Mesodermal cell (in vitro differentiated cells): ENCODE data around the gene OPRM1.

ENCODE experiments used
- H3K27ac ChIP-seq: 2 replicates; pipeline ENCODE4 v1.7.0; 2013; ENCODE audit warnings: mild to moderate bottlenecking, low read depth, low read length, moderate library complexity; ENCODE audit not compliant: severe bottlenecking
- H3K36me3 ChIP-seq: 2 replicates; pipeline ENCODE4 v1.7.1; 2013; ENCODE audit warnings: mild to moderate bottlenecking, low read length, moderate library complexity; ENCODE audit not compliant: control insufficient read depth, insufficient read depth
- H3K4me1 ChIP-seq: one replicate; pipeline ENCODE4 v1.7.1; 2013; ENCODE audit warnings: mild to moderate bottlenecking, low read length; ENCODE audit not compliant: insufficient read depth, control insufficient read depth, poor library complexity, severe bottlenecking
- H3K4me3 ChIP-seq: 2 replicates; pipeline ENCODE4 v1.7.0; 2013; ENCODE audit warnings: low read length, control low read depth, mild to moderate bottlenecking; ENCODE audit not compliant: insufficient read depth, poor library complexity, severe bottlenecking; ENCODE audit errors: extremely low read depth
- H3K9me3 ChIP-seq: 2 replicates; pipeline ENCODE4 v1.7.1; 2013; ENCODE audit warnings: mild to moderate bottlenecking, low read length, moderate library complexity; ENCODE audit not compliant: control insufficient read depth
- WGBS, 2 experiments: methylation state at CpG; one replicate each; pipeline ENCODE4 v1.1.5; 2013; ENCODE audit warnings: missing lambda C conversion rate in 2 of 2; ENCODE audit not compliant: insufficient coverage in 2 of 2; 5-methylcytosine and 5-hydroxymethylcytosine counted together

The OPRM1 gene

GRCh38 chr6:154202958-154203357, 163.9 kb downstream of the OPRM1 start:
- Histone ChIP-seq H3K4me1 (no peaks in the 10 kb centered on the region), H3K27ac (no peak overlapping the region), H3K4me3 (no peak overlapping the region), H3K9me3 (no peaks in the 10 kb centered on the region), H3K36me3 (no peaks in the 10 kb centered on the region)
- 97 to 100% methylated on average over 3 to 5 of the region's 6 CpGs for WGBS, 2 experiments

- H3K4me3 ChIP-seq: no peak overlapping the region
- H3K9me3 ChIP-seq: no peaks in the 10 kb centered on the region
- H3K36me3 ChIP-seq: no peaks in the 10 kb centered on the region
- H3K27ac ChIP-seq: no peak overlapping the region
- no peaks in the 10 kb centered on the region for H3K4me1 ChIP-seq
- WGBS, 2 experiments: no CpG with 5 or more reads among the region's 2 CpGs
Measured at GRCh38 chr6:154206141-154206540, 167.1 kb downstream of the OPRM1 start.

DNA sequence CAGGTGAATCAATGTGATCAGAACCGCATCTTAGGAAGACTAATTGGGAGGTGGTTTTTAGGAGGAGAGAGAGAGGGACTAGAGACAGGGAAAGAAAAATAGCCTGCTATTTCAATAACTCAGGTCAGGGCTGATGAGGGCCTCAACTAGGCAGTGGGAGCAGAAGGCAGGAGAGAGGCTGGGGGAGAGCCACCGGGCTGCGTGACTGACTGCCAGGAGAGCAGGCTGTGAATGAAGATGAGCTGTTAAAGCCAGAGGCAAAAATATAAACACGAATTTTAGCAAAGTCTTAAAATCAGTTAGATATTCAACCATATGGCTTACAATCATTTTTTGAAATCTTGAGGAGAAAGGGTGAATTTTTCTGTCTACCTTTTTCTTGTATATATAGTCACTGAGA, 168.0 kb downstream of the OPRM1 start:
- no peak overlapping the region for H3K4me3 ChIP-seq
- 14 to 63% methylated on average over 1 to 3 of the region's 4 CpGs for WGBS, 2 experiments
- H3K4me1 ChIP-seq: no peaks in the 10 kb centered on the region
- H3K9me3 ChIP-seq: no peaks in the 10 kb centered on the region
- H3K27ac ChIP-seq: no peak overlapping the region
- no peaks in the 10 kb centered on the region for H3K36me3 ChIP-seq

- no peak overlapping the region for H3K4me3 ChIP-seq
- H3K27ac ChIP-seq: no peak overlapping the region
- no peaks in the 10 kb centered on the region for H3K36me3 ChIP-seq
- no CpG with 5 or more reads among the region's 3 CpGs for WGBS, 2 experiments
- H3K9me3 ChIP-seq: no peaks in the 10 kb centered on the region
- H3K4me1 ChIP-seq: no peaks in the 10 kb centered on the region
Measured at GRCh38 chr6:154209555-154209954, 170.5 kb downstream of the OPRM1 start.

GRCh38 chr6:154210678-154211077, 171.6 kb downstream of the OPRM1 start:
- no peaks in the 10 kb centered on the region for H3K9me3 ChIP-seq
- H3K4me3 ChIP-seq: no peak overlapping the region
- H3K4me1 ChIP-seq: no peaks in the 10 kb centered on the region
- no peaks in the 10 kb centered on the region for H3K36me3 ChIP-seq
- H3K27ac ChIP-seq: no peak overlapping the region

DNA sequence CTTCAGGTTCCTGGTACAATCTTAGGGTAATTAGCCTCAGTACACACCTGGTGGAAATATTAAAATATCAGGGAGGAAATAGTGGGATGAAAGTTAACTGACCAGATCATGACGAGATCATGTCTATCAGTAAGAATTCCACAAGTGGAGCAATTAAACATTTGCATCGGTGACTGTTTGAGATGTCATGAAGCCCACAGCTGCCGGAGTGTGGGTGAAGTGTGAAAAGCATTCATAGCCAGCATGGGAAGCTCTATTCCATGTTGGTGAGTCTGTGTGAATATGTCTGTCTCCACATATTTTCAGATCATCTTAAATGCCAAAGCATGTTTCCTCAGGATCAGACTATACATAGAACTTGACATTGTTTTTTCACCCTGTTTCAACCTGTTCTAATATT, 174.7 kb downstream of the OPRM1 start:
- no peak overlapping the region for H3K27ac ChIP-seq
- no peaks in the 10 kb centered on the region for H3K4me1 ChIP-seq
- WGBS, 2 experiments: 85 to 94% methylated on average over 2 to 3 of the region's 3 CpGs
- no peaks in the 10 kb centered on the region for H3K9me3 ChIP-seq
- no peak overlapping the region for H3K4me3 ChIP-seq
- no peaks in the 10 kb centered on the region for H3K36me3 ChIP-seq

- Histone ChIP-seq H3K27ac (no peak overlapping the region), H3K4me1 (peaks cover 4% of the 10 kb centered on the region), H3K9me3 (no peaks in the 10 kb centered on the region), H3K36me3 (no peaks in the 10 kb centered on the region), H3K4me3 (no peak overlapping the region)
- WGBS, 2 experiments: 68 to 80% methylated on average over 3 to 5 of the region's 6 CpGs
Measured at GRCh38 chr6:154218301-154218700, 179.3 kb downstream of the OPRM1 start.

DNA sequence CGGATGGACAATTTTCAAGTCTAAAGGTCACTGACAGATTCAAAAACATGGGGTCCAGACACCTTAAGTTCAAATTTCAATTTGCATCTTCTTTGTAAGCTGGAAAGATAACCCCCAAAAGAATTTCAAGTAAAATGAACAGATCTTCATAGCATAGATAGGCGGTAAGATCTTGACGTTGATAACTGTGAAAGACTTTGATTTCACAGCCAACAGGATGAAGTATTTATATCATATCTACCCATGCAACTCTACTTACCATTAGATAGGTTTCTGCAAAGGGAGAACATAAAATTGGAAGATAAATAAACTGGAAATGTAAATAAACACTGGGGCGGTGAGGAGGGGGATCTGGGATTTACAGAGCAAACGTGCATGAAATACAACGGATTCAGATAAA, 179.7 kb downstream of the OPRM1 start:
- Histone ChIP-seq H3K4me3 (no peak overlapping the region), H3K36me3 (no peaks in the 10 kb centered on the region), H3K27ac (no peak overlapping the region), H3K4me1 (peaks cover 4% of the 10 kb centered on the region), H3K9me3 (no peaks in the 10 kb centered on the region)
- 78 to 87% methylated on average over 4 of the region's 6 CpGs for WGBS, 2 experiments

GRCh38 chr6:154219250-154219649, 180.2 kb downstream of the OPRM1 start:
- H3K36me3 ChIP-seq: no peaks in the 10 kb centered on the region
- no peak overlapping the region for H3K4me3 ChIP-seq
- H3K9me3 ChIP-seq: no peaks in the 10 kb centered on the region
- no peak overlapping the region for H3K27ac ChIP-seq
- H3K4me1 ChIP-seq: peaks cover 4% of the 10 kb centered on the region
- WGBS, 2 experiments: 20% methylated on average over 1 of the region's 6 CpGs; no CpG with 5 or more reads in 1 of the 2 experiments

DNA sequence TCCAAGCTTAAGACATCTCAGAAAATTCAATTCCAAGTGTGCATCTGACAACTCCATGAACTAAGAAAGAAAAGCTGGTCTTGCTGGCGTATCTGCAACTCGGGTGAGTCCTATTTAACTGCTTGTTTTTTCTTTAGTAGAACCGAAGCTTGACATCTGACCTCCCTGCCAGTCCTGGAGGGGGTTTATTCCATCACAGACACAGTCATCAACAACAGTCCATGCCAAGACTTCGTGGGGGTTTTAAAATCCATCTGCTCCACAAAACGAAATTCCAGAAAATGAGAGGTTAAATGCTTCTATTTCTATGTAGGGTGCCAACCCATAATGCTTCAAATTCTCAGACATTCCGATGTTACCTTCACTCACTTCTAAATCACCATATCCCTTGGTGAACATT, 183.7 kb downstream of the OPRM1 start:
- Histone ChIP-seq H3K27ac (no peak overlapping the region), H3K36me3 (no peaks in the 10 kb centered on the region), H3K9me3 (no peaks in the 10 kb centered on the region), H3K4me3 (no peak overlapping the region), H3K4me1 (peaks cover 4% of the 10 kb centered on the region)
- WGBS, 2 experiments: 71 to 92% methylated on average over 2 to 5 of the region's 6 CpGs

GRCh38 chr6:154223296-154223695, 184.3 kb downstream of the OPRM1 start:
- 88 to 100% methylated on average over 1 of the region's 2 CpGs for WGBS, 2 experiments
- H3K4me3 ChIP-seq: no peak overlapping the region
- no peaks in the 10 kb centered on the region for H3K36me3 ChIP-seq
- no peak overlapping the region for H3K27ac ChIP-seq
- H3K4me1 ChIP-seq: peaks cover 4% of the 10 kb centered on the region
- H3K9me3 ChIP-seq: no peaks in the 10 kb centered on the region

DNA sequence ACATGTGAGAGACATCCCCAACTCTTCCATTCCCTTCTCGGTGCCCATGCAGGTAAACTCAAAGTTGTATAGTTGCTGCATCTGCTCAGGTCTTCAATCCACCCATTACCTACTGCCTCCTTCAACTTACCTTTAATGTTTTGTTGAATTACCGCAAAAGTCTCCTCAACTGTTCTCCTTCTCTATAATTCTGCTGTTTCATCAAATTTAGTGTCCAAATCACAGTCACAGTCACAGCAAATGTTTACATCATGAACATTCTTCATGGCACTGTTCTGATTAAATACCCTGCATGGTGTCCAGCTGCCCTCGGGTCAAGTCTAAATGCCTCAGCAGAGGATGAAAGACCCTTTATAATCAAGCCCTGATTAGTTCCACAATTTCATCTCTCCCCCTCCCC, 187.4 kb downstream of the OPRM1 start:
- Histone ChIP-seq H3K36me3 (no peaks in the 10 kb centered on the region), H3K4me1 (no peaks in the 10 kb centered on the region), H3K27ac (no peak overlapping the region), H3K9me3 (no peaks in the 10 kb centered on the region), H3K4me3 (no peak overlapping the region)
- WGBS, 2 experiments: 87 to 100% methylated on average over 2 to 3 of the region's 3 CpGs
